ENCODE measurements around the gene KCNT2. TPM values are rescaled to one million over a fixed set of nuclear protein-coding genes. Genes with fewer than 3 reads are reported as not detected.

The KCNT2 gene
- total and polyA plus RNA-seq, 2 of the 8 experiments (the other 6 are each of a cell fraction or from before 2014, with no cell fraction given), result 2.3 to 10.2 TPM

GRCh38 chr1:196207612-196208217 is 400.5 kb downstream of the KCNT2 start:
- no peaks in the 10 kb centered on the region for H3K4me1 ChIP-seq (replicated peaks in 1 of 4; ENCODE audit: control insufficient read depth in 3 of 4, insufficient read depth in 4 of 4, low read length in 3 of 4)
- no peaks in the 10 kb centered on the region for H3K79me2 ChIP-seq (ENCODE audit: control insufficient read depth in 1 of 2, insufficient read depth in 2 of 2, low read length in 2 of 2)
- no peak overlapping the region for H2AK5ac ChIP-seq (ENCODE audit: low read depth, low read length)
- DNase-seq (ENCODE audit: low read depth in 1 of 2, low spot score in 2 of 2) (no peak), FAIRE-seq (no peak)
- no peaks in the 10 kb centered on the region for H3K23me2 ChIP-seq (ENCODE audit: low read depth, low read length)
- no peak overlapping the region for H2AFZ ChIP-seq (ENCODE audit: low read length)
- no peak overlapping the region for H2BK20ac ChIP-seq (ENCODE audit: low read length)
- no peak overlapping the region for H2BK12ac ChIP-seq (ENCODE audit: low read depth, low read length)
- H3K27ac ChIP-seq (ENCODE audit: low read depth, low read length), result no peak overlapping the region
- H2BK120ac ChIP-seq (replicated peaks; ENCODE audit: low read depth, low read length), result no peak overlapping the region
- no peak overlapping the region for H4K8ac ChIP-seq (ENCODE audit: extremely low read depth, insufficient read depth, low read length)
- H3K9me3 ChIP-seq (ENCODE audit: insufficient read depth in 2 of 2, low read depth in 1 of 2, low read length in 1 of 2), result no peaks in the 10 kb centered on the region
- no peak overlapping the region for H4K91ac ChIP-seq (replicated peaks; ENCODE audit: insufficient read length, low read length)
- no peaks in the 10 kb centered on the region for H3K79me1 ChIP-seq (ENCODE audit: low read depth, low read length)
- no peak overlapping the region for H3K56ac ChIP-seq (replicated peaks; ENCODE audit: insufficient read length, low read depth, low read length)
- no peak overlapping the region for H3K4me2 ChIP-seq (ENCODE audit: insufficient read depth in 1 of 2, low read depth in 2 of 2, low read length in 2 of 2)
- H3K14ac ChIP-seq (ENCODE audit: insufficient read length), result no peak overlapping the region
- H3K9ac ChIP-seq (replicated peaks in 1 of 4; ENCODE audit: extremely low read depth in 1 of 4, low read depth in 3 of 4, low read length in 3 of 4), result no peak overlapping the region
- no peaks in the 10 kb centered on the region for H3K27me3 ChIP-seq (replicated peaks in 1 of 4; ENCODE audit: control insufficient read depth in 3 of 4, extremely low read depth in 1 of 4, insufficient read depth in 3 of 4, low read length in 3 of 4)
- no peak overlapping the region for H4K5ac ChIP-seq (ENCODE audit: insufficient read length, low read depth, low read length)
- ChIA-PET CTCF (ENCODE audit: partially characterized antibody) (no interaction called here), POLR2A (ENCODE audit: partially characterized antibody) (no interaction called here)
- H4K20me1 ChIP-seq (replicated peaks in 1 of 2; ENCODE audit: control insufficient read depth in 1 of 2, insufficient read depth in 2 of 2, low read length in 2 of 2), result no peaks in the 10 kb centered on the region
- H3K4me3 ChIP-seq (ENCODE audit: extremely low read depth in 1 of 4, insufficient read depth in 2 of 4, low read depth in 3 of 4, low read length in 4 of 4), result no peak overlapping the region
- WGBS, 2 experiments (ENCODE audit: extremely low coverage in 1 of 2, insufficient coverage in 1 of 2, insufficient read length in 1 of 2, insufficient replicate concordance in 2 of 2, low coverage in 1 of 2, low lambda C conversion rate in 2 of 2, missing lambda C conversion rate in 1 of 2), result 78% methylated on average over 3 of the region's 3 CpGs; no CpG with 5 or more reads in 1 of the 2 experiments
- H2BK15ac ChIP-seq (ENCODE audit: low read length), result no peak overlapping the region
- H3K4ac ChIP-seq (replicated peaks; ENCODE audit: insufficient read length, low read depth, low read length), result no peak overlapping the region
- H3K18ac ChIP-seq (ENCODE audit: extremely low read depth, low read length), result no peak overlapping the region
- no peak for TF ChIP-seq POLR2AphosphoS5 (IDR thresholded peaks at IDR 0.05; ENCODE audit: low read depth, low read length)
- no peak for TF ChIP-seq SIRT6 (IDR thresholded peaks at IDR 0.05; ENCODE audit: low read length)
- no peak for TF ChIP-seq RAD21 (IDR thresholded peaks at IDR 0.05 in 1 of 2, conservative IDR thresholded peaks at IDR 0.05 in 1 of 2; ENCODE audit: low read depth in 2 of 2, low read length in 2 of 2)
- TF ChIP-seq HDAC2 (IDR thresholded peaks at IDR 0.05; ENCODE audit: borderline replicate concordance in 1 of 2, low read depth in 2 of 2, low read length in 2 of 2), result no peak
- TF ChIP-seq KDM5A (IDR thresholded peaks at IDR 0.05; ENCODE audit: low read length), result no peak
- no peak for TF ChIP-seq ZNF274 (IDR thresholded peaks at IDR 0.05; ENCODE audit: borderline replicate concordance, extremely low read depth, low read length)
- no peak for TF ChIP-seq SRF (IDR thresholded peaks at IDR 0.05; ENCODE audit: low read depth, low read length)
- TF ChIP-seq TBP (IDR thresholded peaks at IDR 0.05; ENCODE audit: low read depth, low read length), result no peak
- no peak for TF ChIP-seq HDAC6 (IDR thresholded peaks at IDR 0.05; ENCODE audit: low read depth, low read length)
- no peak for TF ChIP-seq NRF1 (IDR thresholded peaks at IDR 0.05; ENCODE audit: low read depth, low read length)
- TF ChIP-seq CBX5 (IDR thresholded peaks at IDR 0.05; ENCODE audit: low read depth, low read length), result no peak
- no peak for TF ChIP-seq JUND (IDR thresholded peaks at IDR 0.05; ENCODE audit: low read length)
- no peak for TF ChIP-seq JUN (IDR thresholded peaks at IDR 0.05; ENCODE audit: low read depth, low read length)
- no peak for TF ChIP-seq SIX5 (IDR thresholded peaks at IDR 0.05; ENCODE audit: low read depth, low read length)
- no peaks in the 10 kb centered on the region for H3K36me3 ChIP-seq (ENCODE audit: control insufficient read depth in 2 of 4, insufficient read depth in 4 of 4, low read length in 3 of 4)
- H2BK5ac ChIP-seq (ENCODE audit: low read depth, low read length), result no peak overlapping the region
- no peak overlapping the region for H3K23ac ChIP-seq (ENCODE audit: insufficient read length)

Measured in H1 (cell line).